ENCODE measurements around the gene MPZL2. TPM values are rescaled to one million over a fixed set of nuclear protein-coding genes. Genes with fewer than 3 reads are reported as not detected.

MPZL2 gene
- total and polyA plus RNA-seq, 10 of the 15 experiments (the other 5 are each of a cell fraction or from before 2014, with no cell fraction given), result 0.81 to 4.8 (median 3.1) TPM

DNA sequence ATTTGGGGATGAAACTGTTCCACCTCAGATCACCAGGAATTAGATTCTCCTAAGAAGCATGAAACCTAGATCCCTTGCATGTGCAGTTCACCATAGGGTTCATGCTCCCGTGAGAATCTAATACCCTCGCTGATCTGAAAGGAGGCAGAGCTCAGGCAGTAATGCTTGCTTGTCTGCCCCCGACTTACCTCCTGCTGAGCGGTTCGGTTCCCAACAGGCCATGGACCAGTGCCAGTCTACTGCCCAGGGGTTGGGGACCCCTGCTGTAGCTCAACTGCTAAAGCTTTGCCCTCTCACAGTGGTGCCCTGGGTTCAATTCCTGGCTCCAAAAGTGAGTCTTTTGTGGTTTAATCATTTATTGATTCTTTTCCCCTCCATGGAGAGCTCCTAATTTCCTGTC is 42.7 kb downstream of the MPZL2 start (continued):
- TF ChIP-seq IRF5 (IDR thresholded peaks at IDR 0.05; ENCODE audit: borderline replicate concordance) (no peak), ZNF217 (IDR thresholded peaks at IDR 0.05) (no peak)

- H3K4me3 ChIP-seq, result no peak overlapping the region
- no peak for DNase-seq (ENCODE audit: low read depth, low spot score)
- SMC1A ChIA-PET (ENCODE audit: uncharacterized antibody, unreplicated experiment), result interaction anchor here (0.6 to 1.4 kb wide), 2 partner anchors 20 to 62 kb away, joined by 3 to 4 read pairs; no protein-coding TSS in a partner anchor
- no peaks in the 10 kb centered on the region for H3K36me3 ChIP-seq (ENCODE audit: control insufficient read depth in 2 of 2, insufficient read depth in 2 of 2, low read length in 1 of 2)
- H3K27me3 ChIP-seq (replicated peaks in 1 of 2; ENCODE audit: control insufficient read depth in 2 of 2, insufficient read depth in 2 of 2, low read length in 1 of 2), result no peaks in the 10 kb centered on the region
- RAD21 ChIA-PET (ENCODE audit: unreplicated experiment), result interaction anchor here (1.0 to 1.1 kb wide), 2 partner anchors 8 to 32 kb away, joined by 3 read pairs; partner anchors contain the start of gene MPZL3
- CTCF ChIA-PET, result interaction anchor here (1.3 to 1.5 kb wide), 3 partner anchors 9 to 412 kb away, joined by 3 to 4 read pairs (median 3); no protein-coding TSS in a partner anchor
- H3K4me2 ChIP-seq (ENCODE audit: control insufficient read depth, insufficient read depth), result no peak overlapping the region
- H3K79me2 ChIP-seq (ENCODE audit: control insufficient read depth, insufficient read depth, low read length), result no peaks in the 10 kb centered on the region
- no peaks in the 10 kb centered on the region for H3K9me3 ChIP-seq (replicated peaks; ENCODE audit: control insufficient read depth, insufficient read depth, low read length)
- 0% methylated on average over 1 of the region's 1 CpG for WGBS (ENCODE audit: insufficient coverage, insufficient replicate concordance, low lambda C conversion rate, missing lambda C conversion rate)
- H3K9ac ChIP-seq (ENCODE audit: control insufficient read depth, insufficient read depth, low read length), result no peak overlapping the region
- ATAC-seq, result no peak
- in situ Hi-C loops (cut with MboI), result no loop called here
- no peak for FAIRE-seq
- H3K4me1 ChIP-seq (ENCODE audit: control insufficient read depth, insufficient read depth, low read length), result peaks cover 27% of the 10 kb centered on the region
- no peak overlapping the region for H2AFZ ChIP-seq (ENCODE audit: control insufficient read depth, low read depth, low read length)
- no peaks in the 10 kb centered on the region for H4K20me1 ChIP-seq (ENCODE audit: control insufficient read depth, insufficient read depth)
- intact Hi-C loops (cut with micrococcal nuclease; ENCODE audit: unreplicated experiment), result no loop called here
- no TSS peak for BruUV-seq (replicated peaks)
- POLR2A ChIA-PET, result no interaction called here
- H3K27ac ChIP-seq (ENCODE audit: control insufficient read depth, insufficient read depth), result no peak overlapping the region
- TF ChIP-seq BMI1 (IDR thresholded peaks at IDR 0.05; ENCODE audit: borderline replicate concordance) (no peak), RAD51 (IDR thresholded peaks at IDR 0.05) (no peak), E2F4 (IDR thresholded peaks at IDR 0.05; ENCODE audit: low read depth, low read length) (no peak), ZNF384 (IDR thresholded peaks at IDR 0.05; ENCODE audit: borderline replicate concordance, low read depth, low read length) (no peak), POU2F2 (IDR thresholded peaks at IDR 0.05; ENCODE audit: borderline replicate concordance, low read depth, low read length) (no peak), JUNB (IDR thresholded peaks at IDR 0.05) (no peak), IKZF2 (IDR thresholded peaks at IDR 0.05) (no peak), USF2 (IDR thresholded peaks at IDR 0.05; ENCODE audit: borderline replicate concordance, low read depth, low read length) (no peak), CEBPZ (IDR thresholded peaks at IDR 0.05; ENCODE audit: low read depth, low read length) (no peak), RELB (IDR thresholded peaks at IDR 0.05; ENCODE audit: low read depth) (no peak)
- TF ChIP-seq, protein P1, sequence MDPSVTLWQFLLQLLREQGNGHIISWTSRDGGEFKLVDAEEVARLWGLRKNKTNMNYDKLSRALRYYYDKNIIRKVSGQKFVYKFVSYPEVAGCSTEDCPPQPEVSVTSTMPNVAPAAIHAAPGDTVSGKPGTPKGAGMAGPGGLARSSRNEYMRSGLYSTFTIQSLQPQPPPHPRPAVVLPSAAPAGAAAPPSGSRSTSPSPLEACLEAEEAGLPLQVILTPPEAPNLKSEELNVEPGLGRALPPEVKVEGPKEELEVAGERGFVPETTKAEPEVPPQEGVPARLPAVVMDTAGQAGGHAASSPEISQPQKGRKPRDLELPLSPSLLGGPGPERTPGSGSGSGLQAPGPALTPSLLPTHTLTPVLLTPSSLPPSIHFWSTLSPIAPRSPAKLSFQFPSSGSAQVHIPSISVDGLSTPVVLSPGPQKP (IDR thresholded peaks at IDR 0.05; ENCODE audit: low read depth, low read length), result no peak
Measured at GRCh38 chr11:118219732-118220131, 44.4 kb downstream of the MPZL2 start.

All from GM12878 (cell line).